GM19193 (cell line): Measurements from ENCODE around the gene APH1B.

Experiments used
- POLR2A ChIP-seq: IDR thresholded peaks from 4 replicates; pipeline ENCODE4 v1.6.1; 2011; ENCODE audit not compliant: insufficient read depth, insufficient read length; ENCODE audit errors: extremely low read depth

APH1B gene

DNA sequence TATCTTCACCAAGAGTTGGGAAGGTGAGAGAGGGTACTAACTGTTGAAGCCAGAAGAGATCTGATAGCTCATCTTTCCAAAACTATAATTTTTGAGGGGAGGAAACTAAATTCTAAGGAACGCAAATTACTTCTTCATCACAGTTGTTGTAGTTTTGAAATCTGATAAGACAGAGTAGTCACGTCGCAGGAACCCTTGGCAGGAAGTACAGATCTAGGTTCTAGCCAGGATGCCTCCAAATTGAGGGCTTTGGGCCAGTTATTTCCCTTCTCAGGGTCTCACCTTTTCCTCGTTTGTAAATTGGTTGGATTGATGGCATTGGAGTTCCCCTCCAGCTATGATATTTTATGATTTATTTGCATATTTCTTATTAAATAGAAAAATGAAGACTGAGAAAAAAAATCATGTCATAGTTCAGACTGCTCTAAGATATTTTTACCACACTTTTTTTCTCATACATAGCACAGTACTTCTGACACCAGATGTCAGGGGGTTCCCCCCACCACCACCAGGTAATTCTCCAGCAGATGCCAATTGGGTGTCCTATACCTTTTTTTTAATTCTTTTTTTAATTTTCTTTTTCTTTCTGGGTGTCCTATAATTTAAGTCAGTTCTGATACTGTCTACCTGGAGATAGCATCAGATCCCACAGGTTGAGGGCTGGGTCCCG is 32.3 kb upstream of the APH1B start:
- TF ChIP-seq POLR2A = no peak

GRCh38 chr15:63246691-63247469 is 30.5 kb upstream of the APH1B start:
- TF ChIP-seq POLR2A = no peak

- no peak for TF ChIP-seq POLR2A
Measured at GRCh38 chr15:63250312-63250965, 27.0 kb upstream of the APH1B start.

GRCh38 chr15:63251701-63252100 is 25.7 kb upstream of the APH1B start:
- TF ChIP-seq POLR2A = no peak

DNA sequence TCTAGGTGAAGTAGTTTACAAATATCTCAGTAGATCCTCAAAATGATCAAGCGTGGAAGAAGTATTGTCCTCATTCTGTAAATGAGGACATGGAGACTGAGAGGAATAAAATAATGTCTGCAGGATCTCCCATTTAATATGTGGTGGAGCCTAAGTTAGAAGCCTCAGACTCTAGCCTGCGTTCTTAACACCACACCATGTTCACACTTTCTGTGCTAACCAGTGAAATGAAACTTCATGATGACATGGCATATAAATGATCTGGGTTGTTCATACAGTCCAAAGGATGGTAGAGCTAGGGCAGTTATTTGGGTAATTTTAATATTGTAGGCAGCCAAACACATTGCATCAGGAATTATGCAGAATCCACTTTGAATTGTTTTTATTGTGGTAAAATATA is 25.1 kb upstream of the APH1B start:
- no peak for TF ChIP-seq POLR2A

DNA sequence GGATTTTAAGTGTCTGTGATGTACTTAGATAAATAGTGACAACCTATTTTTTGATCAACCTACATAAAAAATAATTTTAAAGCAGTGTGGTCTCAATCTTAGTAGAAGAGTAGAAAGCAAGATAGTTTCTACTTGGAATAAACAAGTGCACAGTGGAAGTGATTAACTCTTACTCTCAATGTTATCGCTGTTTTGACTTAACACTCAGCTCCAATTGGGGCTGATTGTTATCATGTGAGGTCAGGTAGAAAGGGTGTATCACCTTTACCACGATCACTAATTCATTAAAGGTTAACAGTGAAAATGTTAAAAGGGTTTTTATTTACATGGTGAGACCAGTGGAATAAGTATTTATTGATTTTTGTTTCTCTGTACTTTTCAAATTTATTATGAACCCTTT is 22.4 kb upstream of the APH1B start:
- TF ChIP-seq POLR2A = no peak

GRCh38 chr15:63255489-63255990 is 21.9 kb upstream of the APH1B start:
- TF ChIP-seq POLR2A = no peak

GRCh38 chr15:63256433-63257274 is 20.8 kb upstream of the APH1B start:
- TF ChIP-seq POLR2A = no peak

- no peak for TF ChIP-seq POLR2A
Measured at GRCh38 chr15:63258658-63259057, 18.7 kb upstream of the APH1B start.

DNA sequence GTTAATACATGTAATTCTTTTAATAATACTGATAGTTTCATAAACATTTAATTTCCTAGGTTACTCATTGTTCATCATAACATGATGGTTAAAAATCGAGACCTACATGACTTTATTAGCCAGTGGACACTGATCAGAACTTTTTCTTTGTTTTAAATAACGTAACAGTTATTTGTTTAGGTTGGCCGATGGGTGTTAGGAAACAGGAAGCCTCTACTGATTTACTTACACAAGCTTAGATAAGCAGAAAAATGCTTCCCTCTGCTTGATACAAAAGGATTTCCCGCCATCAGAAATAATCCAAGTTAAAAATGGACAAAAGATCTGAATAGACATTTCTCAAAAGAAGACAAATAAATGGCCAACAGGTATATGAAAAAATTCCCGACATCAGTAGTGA is 16.6 kb upstream of the APH1B start:
- TF ChIP-seq POLR2A = no peak

GRCh38 chr15:63261311-63261710 is 16.1 kb upstream of the APH1B start:
- TF ChIP-seq POLR2A = no peak

- TF ChIP-seq POLR2A = no peak
Measured at GRCh38 chr15:63263519-63263918, 13.9 kb upstream of the APH1B start.

- no peak for TF ChIP-seq POLR2A
Measured at GRCh38 chr15:63264688-63265293, 12.6 kb upstream of the APH1B start.

- no peak for TF ChIP-seq POLR2A
Measured at GRCh38 chr15:63274427-63274826, 3.0 kb upstream of the APH1B start.
